Dendritic cell treated with granulocyte-macrophage colony-stimulating factor and Interleukin-4, amounts not matched to agents 40 ng/mL and 50 ng/mL, for 4 days (primary cell): ENCODE measurements around the gene SNED1.

Source experiments
- H3K27ac Mint-ChIP-seq: one replicate; pipeline ENCODE4 v1.8.0; 2022; ENCODE audit warnings: mild to moderate bottlenecking, mixed read lengths
- H3K27me3 Mint-ChIP-seq: one replicate; pipeline ENCODE4 v1.8.0; 2022; ENCODE audit warnings: mild to moderate bottlenecking, mixed read lengths
- H3K36me3 Mint-ChIP-seq: one replicate; pipeline ENCODE4 v1.8.0; 2022; ENCODE audit warnings: low read depth, mixed read lengths
- H3K4me1 Mint-ChIP-seq: one replicate; pipeline ENCODE4 v1.8.0; 2022; ENCODE audit warnings: low read depth, mixed read lengths
- H3K4me3 Mint-ChIP-seq: one replicate; pipeline ENCODE4 v1.8.0; 2022; ENCODE audit warnings: mild to moderate bottlenecking, moderate library complexity, mixed read lengths
- H3K9me3 Mint-ChIP-seq: one replicate; pipeline ENCODE4 v1.8.0; 2022; ENCODE audit warnings: mixed read lengths
- intact Hi-C: fragments of 100-400 bp; cut with micrococcal nuclease; formaldehyde crosslinking; loops from one replicate; pipeline ENCODE4 v1.15.0; 2022

Gene SNED1

DNA sequence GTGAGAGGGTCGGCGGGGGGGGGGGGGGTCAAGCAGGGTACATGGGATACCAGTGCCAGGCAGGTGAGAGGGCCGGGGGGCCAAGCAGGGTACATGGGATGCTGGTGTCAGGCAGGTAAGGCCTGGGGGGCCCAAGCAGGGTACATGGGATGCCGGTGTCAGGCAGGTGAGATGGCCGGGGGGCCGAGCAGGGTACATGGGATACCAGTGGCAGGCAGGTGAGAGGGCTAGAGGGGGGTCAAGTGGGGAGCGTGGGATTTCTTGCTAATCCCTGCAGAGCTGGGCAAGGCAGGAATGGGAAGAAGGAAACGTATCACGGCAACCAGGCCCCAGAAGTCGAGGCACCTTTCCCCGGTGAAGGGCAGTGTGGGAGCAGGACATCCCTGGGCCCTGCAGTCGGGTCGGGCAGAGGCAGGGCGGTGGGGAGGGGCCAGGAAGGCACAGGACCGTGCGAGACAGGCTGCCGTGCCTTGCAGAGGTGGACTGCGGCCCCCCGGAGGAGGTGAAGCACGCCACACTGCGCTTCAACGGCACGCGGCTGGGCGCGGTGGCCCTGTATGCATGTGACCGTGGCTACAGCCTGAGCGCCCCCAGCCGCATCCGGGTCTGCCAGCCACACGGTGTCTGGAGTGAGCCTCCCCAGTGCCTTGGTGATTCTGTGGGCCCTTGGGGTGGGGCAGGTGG lies 54.4 kb downstream of the SNED1 start:
- Mint-ChIP-seq H3K9me3 (no peaks in the 10 kb centered on the region), H3K4me1 (no peaks in the 10 kb centered on the region), H3K4me3 (no peak overlapping the region), H3K27me3 (peaks cover 5% of the 10 kb centered on the region), H3K27ac (no peak overlapping the region), H3K36me3 (peaks cover 7% of the 10 kb centered on the region)
- intact Hi-C loops: no loop called here

GRCh38 chr2:241053576-241054251 lies 55.3 kb downstream of the SNED1 start:
- Mint-ChIP-seq H3K9me3 (no peaks in the 10 kb centered on the region), H3K27me3 (peaks cover 5% of the 10 kb centered on the region), H3K4me1 (no peaks in the 10 kb centered on the region), H3K27ac (no peak overlapping the region), H3K36me3 (peaks cover 7% of the 10 kb centered on the region), H3K4me3 (no peak overlapping the region)
- intact Hi-C loops: no loop called here

- H3K36me3 Mint-ChIP-seq: no peaks in the 10 kb centered on the region
- no peak overlapping the region for H3K4me3 Mint-ChIP-seq
- peaks cover 7% of the 10 kb centered on the region for H3K4me1 Mint-ChIP-seq
- H3K9me3 Mint-ChIP-seq: no peaks in the 10 kb centered on the region
- peaks cover 16% of the 10 kb centered on the region for H3K27me3 Mint-ChIP-seq
- H3K27ac Mint-ChIP-seq: no peak overlapping the region
- intact Hi-C loops: no loop called here
These were observed 62.9 kb downstream of the SNED1 start for GRCh38 chr2:241061275-241061674.

- H3K4me3 Mint-ChIP-seq: no peak overlapping the region
- H3K27ac Mint-ChIP-seq: no peak overlapping the region
- H3K36me3 Mint-ChIP-seq: no peaks in the 10 kb centered on the region
- intact Hi-C loops: no loop called here
- H3K4me1 Mint-ChIP-seq: peaks cover 7% of the 10 kb centered on the region
- H3K9me3 Mint-ChIP-seq: no peaks in the 10 kb centered on the region
- H3K27me3 Mint-ChIP-seq: peaks cover 16% of the 10 kb centered on the region
These were observed 64.1 kb downstream of the SNED1 start for GRCh38 chr2:241062389-241063092.

- Mint-ChIP-seq H3K9me3 (no peaks in the 10 kb centered on the region), H3K27me3 (peaks cover 16% of the 10 kb centered on the region), H3K4me3 (no peak overlapping the region), H3K27ac (no peak overlapping the region), H3K4me1 (peaks cover 7% of the 10 kb centered on the region), H3K36me3 (no peaks in the 10 kb centered on the region)
- intact Hi-C loops: no loop called here
These were observed 64.7 kb downstream of the SNED1 start for GRCh38 chr2:241063093-241063551.

DNA sequence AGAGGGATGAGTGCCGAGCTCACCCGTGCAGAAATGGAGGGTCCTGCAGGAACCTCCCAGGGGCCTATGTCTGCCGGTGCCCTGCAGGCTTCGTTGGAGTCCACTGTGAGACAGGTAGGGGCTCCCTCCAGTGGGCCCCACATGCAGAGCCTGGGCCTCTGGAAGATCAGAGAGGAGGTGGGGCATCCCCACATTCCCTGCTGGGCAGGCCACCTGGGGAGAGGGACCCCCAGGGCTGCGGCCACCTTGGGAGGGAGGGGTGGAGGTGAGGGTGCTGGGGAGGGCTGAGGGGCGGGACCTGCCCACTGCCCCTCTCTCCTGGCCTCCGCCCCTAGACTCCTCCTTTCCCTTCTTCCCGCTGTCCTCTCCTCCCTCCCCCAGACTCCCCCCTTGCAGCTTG lies 65.2 kb downstream of the SNED1 start:
- Mint-ChIP-seq H3K36me3 (no peaks in the 10 kb centered on the region), H3K27me3 (peaks cover 16% of the 10 kb centered on the region), H3K4me3 (no peak overlapping the region), H3K9me3 (no peaks in the 10 kb centered on the region), H3K4me1 (peaks cover 7% of the 10 kb centered on the region), H3K27ac (no peak overlapping the region)
- intact Hi-C loops: no loop called here

DNA sequence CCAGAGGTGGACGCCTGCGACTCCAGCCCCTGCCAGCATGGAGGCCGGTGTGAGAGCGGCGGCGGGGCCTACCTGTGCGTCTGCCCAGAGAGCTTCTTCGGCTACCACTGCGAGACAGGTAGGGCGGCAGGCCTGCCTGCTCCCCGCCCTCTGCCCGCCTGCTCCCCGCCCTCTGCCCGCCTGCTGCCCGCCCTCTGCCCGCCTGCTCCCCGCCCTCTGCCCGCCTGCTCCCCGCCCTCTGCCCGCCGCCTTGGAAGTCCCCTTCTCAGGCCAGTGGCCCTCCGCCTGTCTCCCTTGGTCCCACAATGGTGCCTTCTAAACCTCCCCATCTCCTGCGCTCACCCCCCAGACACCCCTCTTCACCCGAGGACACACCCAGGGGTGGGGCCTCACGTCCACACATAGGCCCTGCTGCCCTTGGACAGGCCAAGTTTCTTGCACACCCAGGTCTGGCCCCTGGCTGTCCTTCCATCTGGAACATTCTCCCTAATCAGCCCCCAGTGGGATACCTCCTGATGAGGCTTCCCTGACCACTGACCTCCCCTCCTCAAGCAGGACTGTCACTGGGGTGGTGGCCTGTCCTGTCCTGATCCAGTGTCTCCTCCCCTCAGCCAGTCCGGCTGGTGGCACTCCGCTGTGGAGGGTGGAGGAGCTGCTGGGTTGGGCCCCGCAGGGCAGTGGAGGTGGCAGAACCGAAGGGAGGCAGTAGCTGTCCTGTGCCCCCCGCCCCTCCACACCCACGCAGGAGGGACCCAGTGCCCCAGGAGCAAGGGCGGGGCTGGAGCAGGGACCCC lies 65.8 kb downstream of the SNED1 start:
- H3K36me3 Mint-ChIP-seq: no peaks in the 10 kb centered on the region
- peaks cover 16% of the 10 kb centered on the region for H3K27me3 Mint-ChIP-seq
- intact Hi-C loops: no loop called here
- H3K4me1 Mint-ChIP-seq: peaks cover 7% of the 10 kb centered on the region
- H3K27ac Mint-ChIP-seq: no peak overlapping the region
- peak overlapping the region; percentile 59 for H3K4me3 Mint-ChIP-seq
- H3K9me3 Mint-ChIP-seq: no peaks in the 10 kb centered on the region

GRCh38 chr2:241064802-241065354 lies 66.5 kb downstream of the SNED1 start:
- H3K27ac Mint-ChIP-seq: no peak overlapping the region
- peaks cover 7% of the 10 kb centered on the region for H3K4me1 Mint-ChIP-seq
- H3K36me3 Mint-ChIP-seq: no peaks in the 10 kb centered on the region
- H3K4me3 Mint-ChIP-seq: no peak overlapping the region
- peaks cover 16% of the 10 kb centered on the region for H3K27me3 Mint-ChIP-seq
- intact Hi-C loops: no loop called here
- H3K9me3 Mint-ChIP-seq: no peaks in the 10 kb centered on the region

GRCh38 chr2:241065355-241065803 lies 67.0 kb downstream of the SNED1 start:
- peaks cover 16% of the 10 kb centered on the region for H3K27me3 Mint-ChIP-seq
- H3K27ac Mint-ChIP-seq: no peak overlapping the region
- intact Hi-C loops: no loop called here
- H3K9me3 Mint-ChIP-seq: no peaks in the 10 kb centered on the region
- H3K4me3 Mint-ChIP-seq: no peak overlapping the region
- H3K4me1 Mint-ChIP-seq: peaks cover 7% of the 10 kb centered on the region
- H3K36me3 Mint-ChIP-seq: no peaks in the 10 kb centered on the region

GRCh38 chr2:241066171-241066892 lies 67.9 kb downstream of the SNED1 start:
- H3K27ac Mint-ChIP-seq: no peak overlapping the region
- H3K27me3 Mint-ChIP-seq: peaks cover 15% of the 10 kb centered on the region
- H3K4me3 Mint-ChIP-seq: no peak overlapping the region
- H3K36me3 Mint-ChIP-seq: no peaks in the 10 kb centered on the region
- no peaks in the 10 kb centered on the region for H3K9me3 Mint-ChIP-seq
- intact Hi-C loops: no loop called here
- peaks cover 7% of the 10 kb centered on the region for H3K4me1 Mint-ChIP-seq

DNA sequence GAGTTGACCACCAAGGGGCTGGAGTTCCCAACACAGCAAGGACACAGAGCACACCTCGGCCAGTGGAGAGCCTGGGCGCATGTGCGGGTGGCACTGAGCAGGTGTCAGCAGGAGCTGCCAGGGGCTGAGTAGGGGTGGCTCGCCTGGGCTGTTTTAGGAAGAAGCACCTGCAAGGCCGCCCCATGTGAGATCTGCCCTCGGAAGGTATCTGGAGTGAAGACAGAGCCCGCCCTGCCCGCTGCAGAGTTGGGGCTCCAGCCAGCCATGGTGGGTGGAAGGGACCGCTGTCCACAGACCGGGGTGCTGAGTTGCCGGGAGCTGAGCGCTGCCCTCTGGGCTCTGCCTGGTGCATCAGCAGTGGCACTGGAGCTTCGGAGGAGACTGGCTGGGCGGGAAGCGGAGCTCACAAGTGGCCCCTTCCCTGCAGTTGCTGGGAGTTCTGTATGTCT lies 68.5 kb downstream of the SNED1 start:
- Mint-ChIP-seq H3K27me3 (peaks cover 15% of the 10 kb centered on the region), H3K27ac (no peak overlapping the region), H3K4me3 (no peak overlapping the region), H3K4me1 (peaks cover 7% of the 10 kb centered on the region), H3K9me3 (no peaks in the 10 kb centered on the region), H3K36me3 (no peaks in the 10 kb centered on the region)
- intact Hi-C loops: no loop called here

GRCh38 chr2:241067501-241068135 lies 69.2 kb downstream of the SNED1 start:
- H3K36me3 Mint-ChIP-seq: no peaks in the 10 kb centered on the region
- no peaks in the 10 kb centered on the region for H3K9me3 Mint-ChIP-seq
- H3K4me1 Mint-ChIP-seq: peaks cover 7% of the 10 kb centered on the region
- no peak overlapping the region for H3K27ac Mint-ChIP-seq
- peaks cover 15% of the 10 kb centered on the region for H3K27me3 Mint-ChIP-seq
- intact Hi-C loops: no loop called here
- no peak overlapping the region for H3K4me3 Mint-ChIP-seq
